Prostate gland (tissue), 2 donors: ENCODE data around the gene STYK1.
A peak's percentile ranks its signal among the peaks of the same experiment; 100 is the strongest.

ENCODE experiments used
- CTCF ChIP-seq, 4 experiments: fragments of 200-600 bp in 2 of 4; fragments of 450-650 bp in 2 of 4; sonication (generic) in 2 of 4; IDR thresholded peaks; 1 replicate in 3 of 4; 2 replicates in 1 of 4; pipeline ENCODE4 v1.5.1; 2016 to 2019; ENCODE audit warnings: antibody characterized with exemption in 4 of 4, mild to moderate bottlenecking in 2 of 4, moderate library complexity in 2 of 4
- POLR2A ChIP-seq: fragments of 450-650 bp; IDR thresholded peaks from one replicate; pipeline ENCODE4 v1.6.1; 2016; ENCODE audit warnings: antibody characterized with exemption, mild to moderate bottlenecking
- POLR2AphosphoS5 ChIP-seq: sonication (generic); formaldehyde crosslinking; IDR thresholded peaks from one replicate; pipeline ENCODE4 v1.6.1; 2017; ENCODE audit warnings: antibody characterized with exemption

- TF ChIP-seq POLR2A (peak; percentile 16), CTCF (IDR thresholded peaks at IDR 0.05) (peak; percentile 74 to 96 (median 93)), POLR2AphosphoS5 (peak; percentile 66)
Observed at GRCh38 chr12:10673659-10674384, at the start of gene STYK1.
